Lower leg skin (tissue), 4 donors: ENCODE measurements around the gene BRWD1. TPM values are rescaled to one million over a fixed set of nuclear protein-coding genes. Genes with fewer than 3 reads are reported as not detected.
A peak's percentile ranks its signal among the peaks of the same experiment; 100 is the strongest.

ENCODE experiments used
- DNase-seq, 2 donors: peaks; one replicate each; pipeline ENCODE4 v3.0.0-alpha.2; 2019; ENCODE audit warnings: low spot score in 2 of 2
- H3K4me3 ChIP-seq: fragments of 200-600 bp; sonication (generic); 2 replicates; pipeline ENCODE4 v1.5.1; 2017; ENCODE audit warnings: mild to moderate bottlenecking, low read depth; ENCODE audit not compliant: poor library complexity, severe bottlenecking
- POLR2A ChIP-seq, 2 donors: fragments of 450-650 bp; IDR thresholded peaks; one replicate each; pipeline ENCODE4 v1.6.1; 2016 to 2017; ENCODE audit warnings: antibody characterized with exemption in 2 of 2, mild to moderate bottlenecking in 1 of 2, moderate library complexity in 1 of 2
- WGBS, 2 donors: methylation state at CpG; one replicate each; pipeline ENCODE4 v1.1.5; 2018; 5-methylcytosine and 5-hydroxymethylcytosine counted together
- intact Hi-C: fragments of 100-400 bp; cut with DNase I; formaldehyde crosslinking; loops from one replicate; pipeline ENCODE4 v1.15.0; 2023; ENCODE audit warnings: low total_unique reads
- total RNA-seq, 4 donors: library from RNA; depleted of rRNA; stranded (reverse); fragments of >200 nt; gene quantifications; one replicate each; pipeline ENCODE4 v1.1.0, GENCODE V29; 2016
- TF ChIP-seq, protein P1 (sequence below), 3 donors: fragments of 450-650 bp; IDR thresholded peaks; one replicate each; pipeline ENCODE4 v1.5.1; 2016; ENCODE audit warnings: antibody characterized with exemption in 3 of 3, mild to moderate bottlenecking in 3 of 3, moderate library complexity in 2 of 3

Gene BRWD1
- total RNA-seq, 4 donors from 2014 or later, result 42.2 to 57.2 (median 52.6) TPM

DNA sequence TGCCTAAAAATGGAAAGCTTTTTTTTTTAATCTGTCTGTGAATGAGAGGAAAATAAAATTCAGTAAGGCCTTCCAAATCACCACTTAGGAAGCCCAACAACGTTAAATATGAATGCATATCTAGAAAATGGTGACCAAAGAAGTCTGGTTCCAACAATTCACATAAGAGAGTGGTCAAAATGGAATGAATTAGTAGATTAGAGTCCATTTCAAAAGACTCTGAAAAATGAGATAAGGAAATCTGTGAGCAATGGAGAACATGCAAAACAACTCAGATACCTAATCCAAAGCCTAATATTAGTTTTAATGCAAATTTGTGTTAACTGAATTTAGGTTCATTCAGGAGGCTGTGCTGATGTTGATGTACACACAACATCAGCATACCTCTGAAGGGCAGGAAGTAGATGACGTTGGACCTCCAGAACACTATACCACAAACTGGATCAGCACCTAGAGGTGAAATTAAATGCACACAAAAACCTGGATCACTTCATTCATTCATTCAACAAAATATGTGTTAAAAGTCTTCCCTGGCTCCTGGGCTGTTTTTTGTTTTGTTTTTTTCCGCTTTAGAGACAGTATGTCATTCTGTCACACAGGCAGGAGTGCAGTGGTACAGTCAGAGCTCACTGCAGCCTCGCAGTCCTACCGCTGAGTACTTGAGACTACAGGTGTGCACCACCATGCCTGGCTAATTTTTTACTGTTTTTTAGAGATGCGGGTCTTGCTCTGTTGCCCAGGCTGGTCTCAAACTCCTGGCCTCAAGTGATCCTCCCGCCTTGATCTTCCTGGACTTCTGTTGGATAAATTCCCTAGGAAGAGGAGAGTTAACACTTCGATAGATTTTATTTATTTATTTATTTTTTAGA lies 4.9 kb upstream of the BRWD1 start:
- 81 to 86% methylated on average over 8 of the region's 8 CpGs for WGBS, 2 donors
- peak in 1 of 2 donors; percentile 15 for DNase-seq
- intact Hi-C loops, result no loop called here
- TF ChIP-seq, protein P1, sequence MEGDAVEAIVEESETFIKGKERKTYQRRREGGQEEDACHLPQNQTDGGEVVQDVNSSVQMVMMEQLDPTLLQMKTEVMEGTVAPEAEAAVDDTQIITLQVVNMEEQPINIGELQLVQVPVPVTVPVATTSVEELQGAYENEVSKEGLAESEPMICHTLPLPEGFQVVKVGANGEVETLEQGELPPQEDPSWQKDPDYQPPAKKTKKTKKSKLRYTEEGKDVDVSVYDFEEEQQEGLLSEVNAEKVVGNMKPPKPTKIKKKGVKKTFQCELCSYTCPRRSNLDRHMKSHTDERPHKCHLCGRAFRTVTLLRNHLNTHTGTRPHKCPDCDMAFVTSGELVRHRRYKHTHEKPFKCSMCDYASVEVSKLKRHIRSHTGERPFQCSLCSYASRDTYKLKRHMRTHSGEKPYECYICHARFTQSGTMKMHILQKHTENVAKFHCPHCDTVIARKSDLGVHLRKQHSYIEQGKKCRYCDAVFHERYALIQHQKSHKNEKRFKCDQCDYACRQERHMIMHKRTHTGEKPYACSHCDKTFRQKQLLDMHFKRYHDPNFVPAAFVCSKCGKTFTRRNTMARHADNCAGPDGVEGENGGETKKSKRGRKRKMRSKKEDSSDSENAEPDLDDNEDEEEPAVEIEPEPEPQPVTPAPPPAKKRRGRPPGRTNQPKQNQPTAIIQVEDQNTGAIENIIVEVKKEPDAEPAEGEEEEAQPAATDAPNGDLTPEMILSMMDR (IDR thresholded peaks at IDR 0.05), result no peak
- no peak for TF ChIP-seq POLR2A (IDR thresholded peaks at IDR 0.05)
- no peak overlapping the region for H3K4me3 ChIP-seq

DNA sequence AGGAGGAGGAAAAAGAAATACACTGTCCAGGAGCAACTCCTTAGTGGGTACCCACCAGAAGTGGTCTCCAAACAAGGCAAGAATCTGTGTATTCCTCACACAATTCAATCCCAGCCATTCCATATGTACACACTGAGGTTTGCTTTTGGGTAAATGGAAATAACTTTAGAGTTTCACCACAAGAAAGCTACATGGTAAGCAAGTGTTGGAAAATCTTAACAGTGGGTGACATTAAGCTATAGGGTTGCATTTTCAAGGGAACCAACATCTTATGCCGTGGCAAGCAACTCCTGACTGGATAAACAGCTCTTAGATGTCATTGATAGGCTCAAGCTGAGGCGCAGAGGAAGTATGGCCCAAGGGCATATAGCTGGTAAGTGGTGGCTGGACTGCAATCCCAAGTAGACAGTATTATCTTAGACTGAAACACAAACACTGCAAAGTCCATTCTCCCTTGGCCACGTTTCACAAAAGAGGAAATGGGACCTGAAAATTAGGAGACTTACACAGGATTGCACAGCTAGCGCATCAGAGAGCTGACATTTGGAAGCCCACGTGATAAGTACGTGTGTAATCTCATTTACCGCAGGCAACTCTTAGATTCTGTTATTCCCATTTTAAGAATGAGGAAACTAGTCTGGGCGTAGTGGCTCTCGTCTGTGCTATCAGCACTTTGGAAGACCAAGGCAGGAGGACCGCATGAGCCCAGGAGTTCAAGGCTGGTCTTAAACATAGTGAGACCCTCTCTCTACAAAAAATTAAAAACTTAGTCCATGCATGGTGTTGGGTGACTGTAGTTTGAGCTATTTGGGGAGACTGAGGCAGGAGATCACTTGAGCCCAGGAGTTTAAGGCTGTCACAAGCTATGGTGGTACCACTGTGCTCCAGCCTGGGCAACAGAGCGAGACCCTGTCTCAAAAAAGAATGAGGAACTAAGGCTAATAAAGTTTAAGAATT lies 4.0 kb upstream of the BRWD1 start:
- 70 to 72% methylated on average over 11 of the region's 11 CpGs for WGBS, 2 donors
- intact Hi-C loops, result no loop called here
- H3K4me3 ChIP-seq, result no peak overlapping the region
- no peak for TF ChIP-seq POLR2A (IDR thresholded peaks at IDR 0.05)
- TF ChIP-seq, protein P1 (IDR thresholded peaks at IDR 0.05), result no peak
- DNase-seq, result no peak

DNA sequence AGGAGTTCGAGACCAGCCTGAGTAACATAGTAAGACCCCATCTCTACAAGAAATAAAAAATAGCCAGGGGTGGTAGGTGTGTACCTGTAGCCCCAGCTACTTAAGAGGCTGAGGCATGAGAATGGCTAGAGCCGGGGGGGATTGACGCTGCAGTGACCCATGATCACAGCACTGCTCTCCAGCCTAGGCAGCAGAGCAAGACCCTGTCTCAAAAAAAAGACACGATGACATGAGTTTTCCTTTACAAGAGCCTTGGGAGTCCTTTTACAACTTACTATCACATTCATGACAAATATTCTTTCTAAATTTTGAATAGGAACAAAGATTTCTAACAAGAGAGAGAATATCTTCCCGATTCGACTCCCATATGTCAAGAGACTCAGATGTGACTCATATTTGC lies 3.3 kb upstream of the BRWD1 start:
- intact Hi-C loops, result no loop called here
- no peak overlapping the region for H3K4me3 ChIP-seq
- no peak for DNase-seq
- TF ChIP-seq, protein P1 (IDR thresholded peaks at IDR 0.05), result no peak
- no peak for TF ChIP-seq POLR2A (IDR thresholded peaks at IDR 0.05)
- WGBS, 2 donors, result 85 to 87% methylated on average over 6 of the region's 6 CpGs

DNA sequence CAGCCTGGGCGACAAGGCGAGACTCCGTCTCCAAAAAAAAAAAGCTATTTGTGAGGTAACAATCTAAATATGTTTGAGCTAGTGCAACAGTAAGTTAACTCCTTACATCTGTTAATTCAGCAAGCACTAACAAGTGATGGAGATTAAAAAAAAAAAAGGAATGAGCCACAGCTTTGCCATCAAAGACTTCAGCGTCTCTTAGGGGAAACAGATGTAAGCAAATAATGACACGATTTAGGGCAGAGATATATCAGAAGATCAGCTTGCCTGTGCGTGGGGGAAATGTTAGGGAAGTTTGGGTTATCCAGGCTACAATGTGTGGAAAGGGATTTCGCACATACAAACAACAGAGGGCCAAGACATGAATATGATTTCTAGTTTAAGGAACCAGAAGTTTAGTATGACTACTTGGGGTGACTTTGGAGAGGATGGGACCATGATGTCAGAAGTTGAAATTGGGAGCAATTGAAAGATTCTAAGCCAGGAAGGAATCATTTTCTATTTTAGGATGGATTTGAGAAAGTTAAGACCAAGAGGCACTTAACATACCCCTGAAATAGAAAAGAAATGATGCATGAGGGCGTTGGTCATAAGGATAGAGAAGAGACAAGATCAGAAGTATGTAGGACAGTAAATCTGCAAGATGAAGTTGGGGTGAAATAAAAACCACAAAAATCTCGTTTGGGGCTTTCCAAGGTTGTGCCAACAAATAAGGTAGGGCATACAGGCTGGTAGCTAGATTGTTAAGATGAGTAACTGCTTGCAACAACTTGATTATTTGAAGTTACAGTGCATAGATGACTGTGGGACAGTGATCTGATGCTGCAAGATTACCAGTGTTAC lies 2.4 kb upstream of the BRWD1 start:
- WGBS, 2 donors, result 53 to 55% methylated on average over 9 of the region's 9 CpGs
- intact Hi-C loops, result no loop called here
- H3K4me3 ChIP-seq, result no peak overlapping the region
- TF ChIP-seq POLR2A (IDR thresholded peaks at IDR 0.05), result no peak
- TF ChIP-seq, protein P1 (IDR thresholded peaks at IDR 0.05), result no peak
- DNase-seq, result no peak
